SW480 (cell line): Measurements from ENCODE around the gene TNS1.

ENCODE experiments used
- DNase-seq: peaks from one replicate; pipeline ENCODE4 v3.0.0-alpha.2; 2016; ENCODE audit warnings: low spot score

The TNS1 gene

DNA sequence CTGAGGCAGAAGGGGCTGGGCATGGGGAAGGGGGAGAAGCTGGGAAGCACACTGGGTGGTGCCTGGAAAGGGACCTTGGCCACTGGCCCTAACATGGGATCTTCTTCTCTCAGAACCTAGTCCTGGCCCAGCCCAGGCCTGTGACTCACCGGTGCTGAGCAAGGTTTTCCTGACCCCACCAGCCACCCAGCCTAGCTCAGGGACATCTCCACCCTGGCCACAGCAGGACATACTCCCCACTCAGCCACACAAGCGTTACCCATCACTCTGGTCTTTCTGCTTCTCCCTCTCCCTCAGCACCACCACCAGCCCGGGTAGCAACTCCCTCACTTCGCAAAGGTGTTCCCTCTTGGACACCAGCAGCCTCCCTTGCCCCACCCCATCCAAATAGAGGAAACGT is 22.8 kb downstream of the TNS1 start:
- no peak for DNase-seq

DNA sequence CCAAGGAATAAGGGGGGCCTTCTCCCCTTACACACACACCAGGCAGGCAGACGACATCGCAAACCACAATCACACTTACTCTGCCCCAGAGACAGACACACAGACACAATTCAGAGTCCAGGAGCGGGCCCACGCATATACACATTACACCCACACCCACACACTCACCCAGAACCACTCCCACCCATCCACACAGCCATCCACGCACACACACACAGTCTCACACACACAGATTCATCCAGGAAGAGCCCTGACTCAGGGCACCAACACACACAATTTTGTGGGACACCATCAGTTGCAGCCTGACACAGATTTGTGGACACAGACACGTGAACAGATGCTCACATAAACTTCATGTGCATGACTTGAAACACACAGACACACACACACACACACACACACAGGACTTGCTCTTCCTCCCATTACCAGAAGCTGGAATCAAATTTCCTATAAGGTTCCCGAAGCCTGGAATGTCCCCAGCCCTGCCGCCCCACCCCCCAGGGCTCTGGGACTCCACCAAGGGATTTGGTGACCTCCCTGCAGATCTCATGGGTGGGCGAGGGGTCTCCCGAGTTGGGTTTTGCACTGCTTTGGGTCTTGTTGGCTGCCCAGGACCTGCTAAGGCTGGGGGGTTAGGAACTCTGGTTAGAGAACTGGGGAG is 23.5 kb downstream of the TNS1 start:
- peak; percentile 29 for DNase-seq

DNA sequence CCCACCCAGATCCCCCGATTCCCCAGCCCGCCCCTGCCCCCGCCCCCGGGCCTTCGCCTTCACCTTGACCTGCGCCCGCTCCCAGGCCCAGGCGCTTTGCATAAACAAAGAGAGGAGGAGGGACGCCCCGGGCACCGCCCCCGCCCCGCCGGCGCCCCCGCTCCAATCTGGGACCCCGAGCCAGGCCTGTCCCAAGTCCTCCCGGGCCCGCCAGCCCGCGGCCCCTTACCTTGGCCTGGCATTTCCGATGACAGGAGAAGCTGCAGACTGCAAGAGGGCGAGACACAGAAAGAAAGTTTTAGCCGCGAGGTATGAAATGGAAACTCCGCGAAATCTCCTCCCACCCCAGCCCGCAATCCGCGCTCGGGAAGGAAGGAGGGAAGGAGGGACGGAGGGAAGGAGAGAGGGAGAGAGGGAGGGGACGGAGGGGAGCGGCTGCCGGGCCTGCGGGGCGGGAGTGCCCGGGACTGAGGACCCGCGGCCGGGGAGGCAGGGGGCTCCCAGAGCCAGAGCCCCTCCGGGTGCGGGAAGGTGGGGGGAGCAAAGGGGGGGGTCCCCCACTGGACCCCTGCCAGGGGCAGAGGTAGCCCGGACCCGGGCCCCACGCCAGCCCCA is 24.2 kb downstream of the TNS1 start:
- DNase-seq = peak; percentile 20

DNA sequence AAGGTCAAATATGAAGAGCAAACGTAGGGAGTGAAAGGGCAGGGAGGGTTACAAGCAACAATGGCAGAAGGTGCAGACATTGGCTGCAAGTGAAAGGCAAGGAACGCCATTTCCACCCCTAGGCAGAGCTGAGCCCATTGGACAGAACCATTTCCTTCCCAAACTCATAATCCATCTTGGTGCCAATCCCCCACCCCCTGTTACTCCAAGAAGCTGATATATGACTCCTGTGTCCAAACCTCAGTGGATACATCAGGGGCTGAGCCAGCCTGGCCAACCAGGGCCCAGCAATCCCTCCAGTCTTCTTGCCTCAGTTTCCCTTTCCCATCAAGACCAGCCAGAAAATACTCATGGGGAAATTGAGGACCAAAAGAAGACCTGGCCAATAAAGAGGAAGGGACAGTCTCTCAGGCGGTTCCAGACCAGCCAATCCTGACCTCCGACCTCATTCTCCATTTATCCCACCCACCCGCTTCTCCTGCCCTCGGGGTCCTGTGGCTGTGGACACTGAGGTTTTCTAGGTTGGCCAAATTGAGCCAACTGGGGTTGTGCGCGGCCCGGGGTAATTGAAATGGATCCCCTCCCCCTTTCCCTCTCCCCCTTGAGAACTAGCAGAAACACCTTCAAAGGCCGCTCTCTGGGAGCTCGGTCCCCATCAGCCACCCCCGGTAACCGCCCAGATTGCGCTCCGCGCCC is 24.8 kb downstream of the TNS1 start:
- no peak for DNase-seq

DNA sequence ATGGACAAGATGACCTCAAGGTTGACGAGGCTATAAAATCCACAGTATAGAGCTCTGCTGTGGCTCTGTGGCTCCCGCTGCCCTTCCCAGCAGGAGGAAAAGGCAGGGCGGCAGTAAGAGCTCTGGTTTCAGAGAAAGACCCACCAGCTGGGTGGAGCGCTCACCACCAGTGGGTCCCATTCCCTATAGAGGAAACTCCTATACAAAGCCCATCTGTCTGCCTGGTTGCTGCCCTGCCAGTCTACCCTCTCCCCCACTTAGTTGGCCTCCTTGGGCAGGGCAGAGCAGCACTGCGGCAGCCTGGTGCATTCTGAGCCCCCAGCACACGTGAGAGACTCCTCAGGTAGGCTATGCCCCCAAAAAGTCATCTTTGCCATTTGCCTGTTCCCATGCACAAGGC is 26.5 kb downstream of the TNS1 start:
- no peak for DNase-seq

DNA sequence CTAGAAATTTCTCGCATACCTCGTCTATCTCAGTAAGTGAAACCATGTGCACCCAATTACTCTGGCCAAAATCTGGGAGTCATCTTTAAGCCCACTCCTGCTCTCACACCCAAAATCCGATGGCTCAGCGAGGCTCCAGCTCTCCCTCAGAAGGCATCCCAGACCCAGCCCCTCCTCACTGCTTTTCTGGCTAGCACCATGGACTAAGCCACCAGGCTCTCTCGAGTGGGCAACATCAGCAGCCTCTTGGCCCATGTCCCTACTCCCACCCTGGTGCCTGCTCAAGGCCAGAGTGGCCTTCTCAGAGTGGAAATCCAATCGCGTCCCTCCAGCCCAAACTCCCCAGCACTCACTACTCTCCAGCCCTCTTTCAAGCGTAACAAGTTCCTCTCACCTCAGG is 27.2 kb downstream of the TNS1 start:
- DNase-seq = no peak

DNA sequence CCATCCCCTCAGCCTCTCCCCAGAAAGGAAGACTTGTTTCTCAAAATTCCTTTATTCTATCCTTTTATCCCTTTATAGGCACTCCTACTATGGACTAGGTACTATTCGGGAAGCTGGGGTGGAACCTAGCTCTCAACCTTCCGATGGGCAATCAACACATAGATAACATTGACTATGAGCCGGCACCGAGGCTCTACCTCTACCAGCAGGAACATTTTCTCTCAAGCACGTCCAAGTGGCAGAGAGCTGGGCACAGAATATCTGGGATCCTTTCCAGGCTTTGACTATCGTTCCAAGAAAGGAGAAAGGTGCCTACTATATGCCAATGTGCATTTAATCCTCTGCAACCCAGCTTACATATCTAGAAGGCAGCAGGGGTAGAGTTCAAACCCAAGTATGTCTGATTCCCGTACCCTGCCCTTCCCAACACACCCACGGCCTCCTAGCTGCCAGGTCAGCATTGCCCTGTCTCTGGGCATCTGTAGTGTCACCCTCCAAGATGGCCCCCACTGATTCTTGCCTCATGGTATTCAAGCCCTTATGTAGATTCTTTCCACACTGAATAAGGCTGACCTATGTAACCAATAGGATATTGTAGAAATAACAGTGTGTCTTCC is 28.3 kb downstream of the TNS1 start:
- DNase-seq = no peak

DNA sequence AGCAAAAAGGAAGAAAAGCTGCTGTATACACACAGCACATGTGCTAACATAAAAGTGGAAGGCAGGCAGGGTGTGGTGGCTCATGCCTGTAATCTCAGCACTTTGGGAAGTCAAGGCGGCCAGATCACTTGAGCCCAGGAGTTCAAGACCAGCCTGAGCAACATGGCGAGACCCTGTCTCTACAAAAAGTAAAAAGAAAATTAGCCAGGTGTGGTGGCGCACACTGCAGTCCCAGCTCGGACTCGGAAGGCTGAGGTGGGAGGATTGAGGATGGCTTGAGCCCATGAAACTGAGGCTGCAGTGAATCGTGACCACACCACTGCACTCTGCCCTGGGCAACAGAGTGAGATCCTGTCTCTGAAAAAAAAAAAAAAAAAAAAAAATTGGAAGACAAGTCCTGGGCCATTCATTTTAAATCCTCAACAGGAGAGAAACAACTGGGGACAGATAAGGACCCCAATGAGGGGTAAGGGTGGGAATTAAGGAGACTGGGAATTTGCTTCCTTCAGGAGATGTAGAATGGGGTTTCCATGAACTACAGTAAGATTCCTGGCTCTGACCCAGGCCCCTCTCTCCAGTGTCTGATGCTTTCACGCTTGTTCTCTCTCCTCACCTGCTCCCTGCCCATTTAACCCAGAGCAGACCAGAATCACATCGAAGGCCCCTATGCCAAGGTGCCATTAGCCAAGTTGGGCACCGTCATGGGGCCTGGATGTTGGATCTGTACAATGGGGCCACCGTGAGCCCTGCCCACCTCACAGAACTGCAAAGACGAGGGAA is 29.6 kb downstream of the TNS1 start:
- no peak for DNase-seq

DNA sequence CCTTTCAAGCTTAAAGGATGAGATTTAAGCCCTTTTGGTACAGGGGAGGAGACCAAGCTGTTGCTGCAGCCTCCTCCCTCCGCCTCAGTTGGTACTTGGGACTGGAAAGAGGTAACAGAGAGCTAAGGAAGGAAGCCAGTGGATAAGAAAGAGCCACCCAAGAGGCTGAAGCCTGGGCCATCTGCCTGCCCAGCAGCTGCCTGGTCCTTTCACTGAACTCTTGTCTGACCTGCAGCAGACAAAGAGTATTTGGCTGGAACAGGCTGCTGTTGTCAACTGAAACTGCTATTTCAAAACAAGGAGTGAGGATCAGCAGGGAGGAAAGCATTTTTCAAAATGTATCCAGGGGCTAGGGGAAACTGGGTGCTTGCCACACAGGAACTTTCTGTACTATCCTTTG is 30.3 kb downstream of the TNS1 start:
- no peak for DNase-seq

DNA sequence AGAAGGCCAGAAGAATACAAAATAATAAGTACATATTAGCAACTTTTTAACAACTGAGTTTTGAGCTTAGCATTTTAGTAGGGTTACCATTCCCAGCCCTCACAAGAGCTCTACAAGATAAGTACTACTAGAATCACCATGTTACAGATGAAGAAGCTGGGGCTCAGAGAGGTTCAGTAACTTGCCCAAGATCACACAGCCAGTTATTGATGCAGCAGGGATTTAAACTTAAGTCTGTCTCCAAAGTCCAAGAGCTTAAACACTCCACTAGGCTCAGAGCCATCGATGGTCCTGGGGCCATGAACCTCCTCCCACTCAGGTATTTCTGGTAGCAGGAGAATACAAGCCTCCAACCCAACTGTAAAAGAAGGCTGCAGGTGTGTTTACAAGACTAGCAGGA is 30.8 kb downstream of the TNS1 start:
- DNase-seq = no peak

DNA sequence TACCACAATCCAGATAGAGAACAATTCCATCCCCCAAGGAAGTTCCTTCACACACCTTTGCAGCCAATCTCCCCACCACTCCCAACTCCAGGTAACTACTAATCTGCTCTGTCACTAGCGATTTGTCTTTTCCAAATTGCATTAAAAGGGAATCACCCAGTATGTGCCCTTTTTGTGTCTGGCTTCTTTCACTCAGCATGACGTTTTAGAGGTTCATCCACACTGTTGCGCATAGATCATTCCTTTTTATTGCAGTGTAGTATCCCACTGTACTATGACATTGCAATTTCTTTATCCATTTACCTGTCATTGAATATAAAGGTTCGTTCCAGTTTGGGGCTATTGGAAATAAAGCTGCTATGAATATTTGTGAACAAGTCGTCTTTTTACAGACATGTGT is 31.6 kb downstream of the TNS1 start:
- DNase-seq = no peak

DNA sequence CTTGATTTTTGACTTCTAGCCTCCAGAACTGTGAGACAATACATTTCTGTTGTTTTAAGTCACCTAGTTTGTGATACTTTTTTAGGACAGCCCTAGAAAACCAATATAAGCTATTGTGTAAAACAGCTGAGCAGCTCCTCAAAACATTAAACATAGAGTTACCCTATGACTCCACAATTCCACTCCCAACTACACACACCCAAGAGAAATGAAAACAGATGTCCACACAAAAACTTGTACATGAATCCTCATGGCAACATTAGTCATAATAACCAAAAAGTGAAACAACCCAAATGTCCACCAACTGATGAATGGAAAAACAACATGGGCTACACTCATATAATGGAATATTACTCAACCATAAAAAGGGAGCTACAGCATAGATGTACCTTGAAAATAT is 32.6 kb downstream of the TNS1 start:
- DNase-seq = no peak

DNA sequence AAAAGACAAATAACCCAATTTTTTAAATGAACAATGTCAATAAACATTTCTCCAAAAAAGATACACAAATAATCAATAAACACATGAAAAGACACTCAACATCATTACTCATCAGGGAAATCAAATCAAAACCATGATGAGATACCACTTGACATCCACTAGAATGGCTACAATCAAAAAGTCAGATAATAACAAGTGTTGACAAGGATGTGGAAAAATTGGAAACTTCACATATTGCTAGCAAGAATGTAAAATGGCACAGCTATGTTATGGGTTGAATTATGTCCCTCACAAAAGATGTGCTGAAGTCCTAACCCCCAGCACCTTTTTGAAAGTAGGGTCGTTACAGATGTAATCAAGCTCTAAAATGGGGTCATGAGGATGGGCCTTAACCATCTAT is 33.2 kb downstream of the TNS1 start:
- DNase-seq = no peak

DNA sequence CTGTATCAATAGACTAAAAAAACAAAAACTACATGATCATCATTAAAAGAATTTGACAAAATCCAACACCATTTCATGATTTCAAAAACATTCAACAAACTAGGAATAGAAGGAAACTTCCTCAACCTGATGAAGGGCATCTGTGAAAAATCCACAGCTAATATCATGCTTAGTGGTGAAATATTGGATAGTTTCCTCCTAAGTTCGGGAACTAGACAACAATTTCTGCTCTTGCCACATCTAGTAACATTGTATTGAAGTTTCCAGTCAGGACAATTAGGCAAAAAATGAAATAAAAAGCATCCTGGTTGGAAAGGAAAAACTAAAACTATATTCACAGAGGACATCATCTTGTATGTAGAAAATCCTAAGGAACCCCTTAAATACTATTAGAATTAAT is 34.8 kb downstream of the TNS1 start:
- DNase-seq = no peak

DNA sequence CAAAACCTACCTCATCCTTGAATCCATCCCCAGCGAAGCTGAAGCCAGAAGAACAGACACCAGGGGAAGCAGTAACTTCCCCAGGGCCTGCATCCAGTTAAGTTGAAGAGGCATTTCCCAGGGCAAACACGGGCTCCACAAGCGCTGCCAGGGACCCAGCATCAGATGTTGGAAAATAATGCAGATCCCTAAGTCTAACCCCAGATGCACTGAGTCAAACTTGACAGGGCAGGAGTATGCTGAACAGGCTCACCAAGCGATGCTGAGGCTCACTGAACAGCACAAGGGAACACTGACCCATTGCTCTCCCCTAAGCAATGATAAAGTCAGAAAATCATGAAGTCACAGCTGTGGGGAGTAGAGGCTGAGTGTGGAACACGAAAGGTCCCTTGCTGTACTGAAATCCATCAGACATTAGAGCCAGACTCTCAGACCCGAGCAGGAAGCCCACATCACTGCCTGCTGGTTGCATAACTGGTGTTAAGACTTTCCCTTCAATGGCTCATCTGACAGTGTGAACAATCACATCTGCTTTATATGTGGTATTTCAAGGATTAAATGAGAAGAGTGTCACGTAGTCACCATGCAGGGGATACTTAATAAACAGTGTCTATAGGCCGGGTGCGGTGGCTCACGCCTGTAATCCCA is 36.2 kb downstream of the TNS1 start:
- DNase-seq = no peak

DNA sequence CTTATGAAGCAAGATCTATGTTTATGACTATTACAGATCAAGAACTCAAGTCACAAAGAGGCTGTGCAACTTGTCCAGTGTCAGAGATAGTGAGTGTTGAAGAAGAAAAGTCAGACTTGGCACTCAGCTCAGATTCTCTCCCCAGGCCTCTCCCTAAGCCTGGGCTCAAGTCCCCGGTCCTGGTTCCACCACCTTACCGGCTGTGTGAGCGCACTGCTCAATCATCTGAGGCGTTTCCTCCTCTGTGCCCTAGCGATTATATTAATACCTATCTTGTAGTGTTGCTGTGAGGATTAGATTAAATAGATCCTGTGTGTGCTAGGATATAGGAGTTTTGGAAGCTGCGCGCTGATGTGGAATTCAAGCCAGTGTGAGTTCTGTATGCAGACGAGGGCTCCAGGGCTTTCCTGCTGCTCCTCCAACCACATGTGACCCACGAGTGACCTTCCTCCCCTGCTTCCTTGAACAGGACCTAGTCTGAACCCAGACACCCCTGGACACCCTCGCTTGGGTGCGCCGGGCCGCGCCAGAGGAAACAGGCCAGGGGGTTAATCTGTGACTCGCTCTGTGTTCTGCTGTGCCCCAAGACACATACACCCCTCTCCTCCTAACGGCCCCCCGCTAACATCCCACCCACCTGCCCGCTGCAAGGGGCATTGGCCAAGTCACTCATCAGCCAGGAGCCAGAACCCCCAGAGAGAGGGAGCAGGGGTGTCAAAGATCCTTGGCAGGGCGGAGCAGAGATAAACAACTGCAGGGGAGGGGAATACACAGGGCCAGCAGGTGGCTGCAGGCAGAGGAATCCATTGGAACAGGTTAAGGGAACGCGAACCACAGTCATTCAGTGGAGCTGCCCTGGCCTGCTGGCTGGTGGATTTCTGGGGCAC is 38.3 kb downstream of the TNS1 start:
- DNase-seq = no peak

DNA sequence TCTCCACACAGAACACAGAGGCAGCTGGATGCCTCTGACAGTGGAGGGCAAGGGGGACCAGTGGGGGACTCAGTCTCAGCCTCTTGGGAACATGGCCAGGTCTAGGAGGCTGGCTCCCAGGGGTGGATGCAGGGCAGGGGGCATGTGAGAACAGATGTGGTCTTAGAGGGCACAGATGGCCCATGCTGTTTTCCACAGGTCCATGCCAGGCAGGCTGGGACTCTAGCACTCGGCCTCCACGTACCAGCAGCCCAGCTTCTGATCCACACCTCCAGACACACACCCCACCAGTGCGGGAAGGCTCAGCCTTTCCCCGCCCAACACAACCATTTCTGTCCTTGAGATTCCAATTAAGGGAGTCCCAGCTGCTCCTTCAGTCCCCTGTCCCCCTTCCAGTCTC is 42.4 kb downstream of the TNS1 start:
- DNase-seq = no peak

DNA sequence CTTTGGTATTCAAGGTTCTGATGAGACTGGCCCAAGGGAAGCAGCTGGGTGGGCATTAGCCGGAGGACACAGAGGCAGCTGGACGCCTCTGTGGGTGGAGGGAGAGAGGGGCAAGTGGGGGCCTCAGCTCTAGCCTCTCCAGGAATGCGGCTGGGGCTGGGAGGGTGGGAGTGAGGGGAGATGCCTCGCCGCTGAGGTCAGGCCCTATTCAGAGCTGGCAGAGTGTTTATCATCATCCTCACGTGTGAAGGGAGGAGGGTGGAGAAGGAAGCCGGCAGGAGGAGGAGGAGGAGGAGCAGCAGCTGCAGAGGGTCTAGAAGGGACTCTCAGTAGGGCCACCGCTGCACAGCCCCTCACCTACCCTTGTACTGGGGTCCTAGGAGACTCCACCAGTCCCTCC is 43.1 kb downstream of the TNS1 start:
- no peak for DNase-seq

DNA sequence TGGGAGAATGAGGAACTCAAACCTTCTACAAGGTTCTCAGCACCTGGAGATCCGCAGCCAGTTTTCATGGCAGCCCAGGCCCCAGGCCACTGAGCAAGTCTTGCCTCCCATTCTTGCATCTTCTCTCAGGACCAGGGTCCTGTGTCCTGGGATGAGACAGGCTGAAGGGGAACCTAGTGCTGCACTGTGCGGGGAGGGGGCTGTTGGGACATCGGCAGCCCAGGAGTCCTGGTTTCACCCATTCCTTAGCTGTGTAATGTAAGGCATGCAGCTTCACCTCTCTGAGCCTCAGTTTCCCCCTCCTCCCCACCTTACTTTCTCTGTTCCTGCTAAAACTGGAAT is 43.9 kb downstream of the TNS1 start:
- DNase-seq = no peak

DNA sequence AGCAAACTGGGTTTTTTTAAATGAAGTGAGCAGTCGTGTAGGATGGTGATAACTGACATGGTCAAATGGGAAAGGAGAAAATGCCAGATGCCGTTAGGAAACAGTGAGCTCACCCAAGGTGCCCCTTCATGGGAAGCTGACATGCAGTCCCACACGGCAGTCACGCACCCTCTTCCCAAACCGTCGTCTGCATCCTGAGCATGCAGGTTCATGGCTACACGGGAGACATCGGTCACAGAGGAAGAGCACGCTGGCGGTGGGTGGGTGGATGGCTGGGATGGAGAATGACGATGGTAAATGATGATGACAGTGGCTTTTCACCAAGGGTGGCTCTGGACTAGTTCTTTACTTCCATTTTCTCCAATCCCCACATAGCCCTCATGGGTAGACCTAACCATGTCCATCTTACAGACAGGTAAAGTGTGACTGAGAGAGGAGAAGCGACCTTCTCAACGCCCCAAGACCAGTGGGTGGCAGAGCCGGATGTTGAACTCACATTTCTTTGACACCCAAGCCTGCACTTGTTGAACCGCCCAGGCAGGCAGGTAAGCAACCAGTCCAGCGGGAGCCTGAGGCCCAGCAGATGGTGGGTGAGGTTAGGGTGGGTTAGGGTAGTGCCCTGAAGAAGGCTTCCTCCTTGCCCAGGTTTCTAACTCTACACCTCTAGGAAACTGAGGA is 44.5 kb downstream of the TNS1 start:
- DNase-seq = no peak
